Renal cortex interstitium (tissue), 15 donors: ENCODE measurements around the gene SFT2D3. TPM values are rescaled to one million over a fixed set of nuclear protein-coding genes. Genes with fewer than 3 reads are reported as not detected.

Experiments
- DNase-seq, 11 donors: peaks; one replicate each; pipeline ENCODE4 v3.0.0-alpha.2; 2013; ENCODE audit warnings: low read depth in 9 of 11, low spot score in 4 of 11; ENCODE audit errors: extremely low read depth in 1 of 11
- long read RNA-seq, 16 experiments: transcript quantifications; one replicate each; lab custom pipeline, GENCODE V29; 2026
- polyA plus RNA-seq, 3 donors: library from polyadenylated mRNA; unstranded; fragments of 120-200 nt; gene quantifications; one replicate each; pipeline ENCODE4 v1.2.1, GENCODE V29; 2013; ENCODE audit not compliant: insufficient read length in 3 of 3

Gene SFT2D3
- not detected for polyA plus RNA-seq
- long read RNA-seq, donor 1, transcript SFT2D3-201 (1 exons, 3,735 nt), result major isoform, 25 of 25 reads
- long read RNA-seq, donor 1, partial matches to known transcripts, result 0 of 25 reads
- long read RNA-seq, donor 1, other reads (novel, unspliced or antisense), result 0 of 25 reads
- long read RNA-seq, donor 2, transcript SFT2D3-201 (1 exons, 3,735 nt), result major isoform, 22 of 64 reads
- long read RNA-seq, donor 2, partial matches to known transcripts, result 42 of 64 reads
- long read RNA-seq, donor 2, other reads (novel, unspliced or antisense), result 0 of 64 reads
- long read RNA-seq, donor 3, transcript SFT2D3-201 (1 exons, 3,735 nt), result major isoform, 47 of 92 reads
- long read RNA-seq, donor 3, partial matches to known transcripts, result 45 of 92 reads
- long read RNA-seq, donor 3, other reads (novel, unspliced or antisense), result 0 of 92 reads
- long read RNA-seq, donor 4, transcript SFT2D3-201 (1 exons, 3,735 nt), result major isoform, 29 of 29 reads
- long read RNA-seq, donor 4, partial matches to known transcripts, result 0 of 29 reads
- long read RNA-seq, donor 4, other reads (novel, unspliced or antisense), result 0 of 29 reads
- long read RNA-seq, donor 5, result 0 reads
- long read RNA-seq, donor 6, transcript SFT2D3-201 (1 exons, 3,735 nt), result major isoform, 28 of 28 reads
- long read RNA-seq, donor 6, partial matches to known transcripts, result 0 of 28 reads
- long read RNA-seq, donor 6, other reads (novel, unspliced or antisense), result 0 of 28 reads
- long read RNA-seq, donor 7, transcript SFT2D3-201 (1 exons, 3,735 nt), result major isoform, 35 of 35 reads
- long read RNA-seq, donor 7, partial matches to known transcripts, result 0 of 35 reads
- long read RNA-seq, donor 7, other reads (novel, unspliced or antisense), result 0 of 35 reads
- long read RNA-seq, donor 8, transcript SFT2D3-201 (1 exons, 3,735 nt), result major isoform, 64 of 64 reads
- long read RNA-seq, donor 8, partial matches to known transcripts, result 0 of 64 reads
- long read RNA-seq, donor 8, other reads (novel, unspliced or antisense), result 0 of 64 reads
- long read RNA-seq, donor 9, transcript SFT2D3-201 (1 exons, 3,735 nt), result major isoform, 27 of 27 reads
- long read RNA-seq, donor 9, partial matches to known transcripts, result 0 of 27 reads
- long read RNA-seq, donor 9, other reads (novel, unspliced or antisense), result 0 of 27 reads
- long read RNA-seq, donor 10, transcript SFT2D3-201 (1 exons, 3,735 nt), result major isoform, 39 of 39 reads
- long read RNA-seq, donor 10, partial matches to known transcripts, result 0 of 39 reads
- long read RNA-seq, donor 10, other reads (novel, unspliced or antisense), result 0 of 39 reads
- long read RNA-seq, donor 11, transcript SFT2D3-201 (1 exons, 3,735 nt), result major isoform, 16 of 16 reads
- long read RNA-seq, donor 11, partial matches to known transcripts, result 0 of 16 reads
- long read RNA-seq, donor 11, other reads (novel, unspliced or antisense), result 0 of 16 reads
- long read RNA-seq, donor 12, transcript SFT2D3-201 (1 exons, 3,735 nt), result major isoform, 19 of 19 reads
- long read RNA-seq, donor 12, partial matches to known transcripts, result 0 of 19 reads
- long read RNA-seq, donor 12, other reads (novel, unspliced or antisense), result 0 of 19 reads
- long read RNA-seq, donor 13, transcript SFT2D3-201 (1 exons, 3,735 nt), result major isoform, 64 of 64 reads
- long read RNA-seq, donor 13, partial matches to known transcripts, result 0 of 64 reads
- long read RNA-seq, donor 13, other reads (novel, unspliced or antisense), result 0 of 64 reads
- long read RNA-seq, donor 14, transcript SFT2D3-201 (1 exons, 3,735 nt), result major isoform, 36 of 63 reads
- long read RNA-seq, donor 14, partial matches to known transcripts, result 27 of 63 reads
- long read RNA-seq, donor 14, other reads (novel, unspliced or antisense), result 0 of 63 reads
- long read RNA-seq, donor 15, transcript SFT2D3-201 (1 exons, 3,735 nt), result major isoform, 13 of 13 reads
- long read RNA-seq, donor 15, partial matches to known transcripts, result 0 of 13 reads
- long read RNA-seq, donor 15, other reads (novel, unspliced or antisense), result 0 of 13 reads
- long read RNA-seq, donor 16, transcript SFT2D3-201 (1 exons, 3,735 nt), result major isoform, 80 of 80 reads
- long read RNA-seq, donor 16, partial matches to known transcripts, result 0 of 80 reads
- long read RNA-seq, donor 16, other reads (novel, unspliced or antisense), result 0 of 80 reads

- DNase-seq, result peak; percentile 70 to 91 (median 87)
Observed at GRCh38 chr2:127701193-127701650, at the start of gene SFT2D3. Gene SFT2D3 (plus strand): TSS chr2:127701497. CDS start chr2:127701529, 32 bp downstream.

- no peak for DNase-seq
Observed at GRCh38 chr2:127651971-127652550, 49.2 kb upstream of the SFT2D3 start.

- DNase-seq, result no peak
Observed at GRCh38 chr2:127652786-127653357, 48.4 kb upstream of the SFT2D3 start.

- no peak for DNase-seq
Observed at GRCh38 chr2:127653421-127654083, 47.7 kb upstream of the SFT2D3 start.

- DNase-seq, result no peak
Observed at GRCh38 chr2:127654084-127654837, 47.0 kb upstream of the SFT2D3 start.

GRCh38 chr2:127654838-127655175 lies 46.5 kb upstream of the SFT2D3 start:
- no peak for DNase-seq

- DNase-seq, result no peak
Observed at GRCh38 chr2:127655209-127656073, 45.9 kb upstream of the SFT2D3 start.

GRCh38 chr2:127656569-127657231 lies 44.6 kb upstream of the SFT2D3 start:
- no peak for DNase-seq

GRCh38 chr2:127657232-127657595 lies 44.1 kb upstream of the SFT2D3 start:
- no peak for DNase-seq

- DNase-seq, result no peak
Observed at GRCh38 chr2:127658146-127658545, 43.2 kb upstream of the SFT2D3 start.

GRCh38 chr2:127658641-127659407 lies 42.5 kb upstream of the SFT2D3 start:
- no peak for DNase-seq

GRCh38 chr2:127659408-127660290 lies 41.6 kb upstream of the SFT2D3 start:
- DNase-seq, result no peak

GRCh38 chr2:127660291-127660578 lies 41.1 kb upstream of the SFT2D3 start:
- DNase-seq, result no peak
